MM.1S (cell line): Measurements from ENCODE around the gene TACC2.
"Not testable (repeated sequence)": the region's sequence is repeated elsewhere in the genome, so short reads cannot be mapped to it uniquely, and the experiment has no call there.

Source experiments
- DNase-seq: peaks from one replicate; pipeline ENCODE4 v3.0.0-alpha.2; 2015
- H2AFZ ChIP-seq: fragments of 300-600 bp; sonication (generic); 2 replicates; pipeline ENCODE4 v1.6.0; 2016; ENCODE audit warnings: antibody characterized with exemption, low read length
- H3F3A ChIP-seq: fragments of 300-600 bp; sonication (generic); 2 replicates; pipeline ENCODE4 v1.6.1; 2016; ENCODE audit warnings: mild to moderate bottlenecking, antibody characterized with exemption, low read length, moderate library complexity, mixed read lengths; ENCODE audit not compliant: insufficient read depth
- H3K27ac ChIP-seq: fragments of 300-600 bp; sonication (generic); 2 replicates; pipeline ENCODE4 v1.5.1; 2016; ENCODE audit warnings: mild to moderate bottlenecking, low read length
- H3K27me3 ChIP-seq: fragments of 300-600 bp; sonication (generic); replicated peaks from 2 replicates; pipeline ENCODE4 v1.6.0; 2016; ENCODE audit warnings: low read length; ENCODE audit not compliant: insufficient read depth
- H3K36me3 ChIP-seq: fragments of 300-600 bp; sonication (generic); replicated peaks from 2 replicates; pipeline ENCODE4 v1.6.1; 2016; ENCODE audit warnings: mild to moderate bottlenecking, low read length, mixed read lengths; ENCODE audit not compliant: insufficient read depth
- H3K4me1 ChIP-seq: fragments of 300-600 bp; sonication (generic); 2 replicates; pipeline ENCODE4 v1.6.1; 2016; ENCODE audit warnings: low read length, mixed read lengths
- H3K4me2 ChIP-seq: fragments of 300-600 bp; sonication (generic); 2 replicates; pipeline ENCODE4 v1.6.0; 2016; ENCODE audit warnings: low read depth, low read length
- H3K4me3 ChIP-seq: fragments of 300-600 bp; sonication (generic); 2 replicates; pipeline ENCODE4 v1.5.1; 2016; ENCODE audit warnings: low read length, mixed read lengths
- H3K79me2 ChIP-seq: fragments of 300-600 bp; sonication (generic); 2 replicates; pipeline ENCODE4 v1.6.1; 2016; ENCODE audit warnings: mixed run types, low read length, mixed read lengths
- H3K9ac ChIP-seq: fragments of 300-600 bp; sonication (generic); 2 replicates; pipeline ENCODE4 v1.6.1; 2016; ENCODE audit warnings: low read length, mixed read lengths
- H3K9me2 ChIP-seq: fragments of 300-600 bp; sonication (generic); replicated peaks from 2 replicates; pipeline ENCODE4 v1.6.1; 2016; ENCODE audit warnings: mild to moderate bottlenecking, low read length, mixed read lengths; ENCODE audit not compliant: insufficient read depth
- H3K9me3 ChIP-seq: fragments of 300-600 bp; sonication (generic); replicated peaks from 2 replicates; pipeline ENCODE4 v1.6.1; 2016; ENCODE audit warnings: mild to moderate bottlenecking, low read length, mixed read lengths; ENCODE audit not compliant: insufficient read depth
- H4K20me1 ChIP-seq: fragments of 300-600 bp; sonication (generic); 2 replicates; pipeline ENCODE4 v1.6.1; 2016; ENCODE audit warnings: mild to moderate bottlenecking, low read length, moderate library complexity, mixed read lengths; ENCODE audit not compliant: insufficient read depth
- EZH2 ChIP-seq: fragments of 300-600 bp; sonication (generic); optimal IDR thresholded peaks from 2 replicates; pipeline ENCODE3; 2017; ENCODE audit warnings: low read depth, mild to moderate bottlenecking, antibody characterized with exemption, low read length, mixed read lengths
- EZH2phosphoT487 ChIP-seq: fragments of 300-600 bp; sonication (generic); IDR thresholded peaks from 2 replicates; pipeline ENCODE4 v1.6.1; 2018; ENCODE audit warnings: antibody characterized with exemption, low read length
- TF ChIP-seq, protein P1 (sequence below): fragments of 300-600 bp; sonication (generic); IDR thresholded peaks from 2 replicates; pipeline ENCODE4 v1.5.1; 2016; ENCODE audit warnings: antibody characterized with exemption, low read length, mixed read lengths

Gene TACC2

DNA sequence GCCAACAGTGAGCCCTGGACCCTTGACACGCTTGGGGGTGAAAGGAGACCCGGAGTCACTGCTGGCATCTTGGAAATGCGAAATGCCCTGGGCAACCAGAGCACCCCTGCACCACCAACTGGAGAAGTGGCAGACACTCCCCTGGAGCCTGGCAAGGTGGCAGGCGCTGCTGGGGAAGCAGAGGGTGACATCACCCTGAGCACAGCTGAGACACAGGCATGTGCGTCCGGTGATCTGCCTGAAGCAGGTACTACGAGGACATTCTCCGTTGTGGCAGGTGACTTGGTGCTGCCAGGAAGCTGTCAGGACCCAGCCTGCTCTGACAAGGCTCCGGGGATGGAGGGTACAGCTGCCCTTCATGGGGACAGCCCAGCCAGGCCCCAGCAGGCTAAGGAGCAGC lies 98.5 kb downstream of the TACC2 start:
- no peak overlapping the region for H3K27ac ChIP-seq
- H3K4me3 ChIP-seq, result no peak overlapping the region
- DNase-seq, result no peak
- TF ChIP-seq EZH2, result no peak
- no peak for TF ChIP-seq EZH2phosphoT487
- TF ChIP-seq, protein P1, sequence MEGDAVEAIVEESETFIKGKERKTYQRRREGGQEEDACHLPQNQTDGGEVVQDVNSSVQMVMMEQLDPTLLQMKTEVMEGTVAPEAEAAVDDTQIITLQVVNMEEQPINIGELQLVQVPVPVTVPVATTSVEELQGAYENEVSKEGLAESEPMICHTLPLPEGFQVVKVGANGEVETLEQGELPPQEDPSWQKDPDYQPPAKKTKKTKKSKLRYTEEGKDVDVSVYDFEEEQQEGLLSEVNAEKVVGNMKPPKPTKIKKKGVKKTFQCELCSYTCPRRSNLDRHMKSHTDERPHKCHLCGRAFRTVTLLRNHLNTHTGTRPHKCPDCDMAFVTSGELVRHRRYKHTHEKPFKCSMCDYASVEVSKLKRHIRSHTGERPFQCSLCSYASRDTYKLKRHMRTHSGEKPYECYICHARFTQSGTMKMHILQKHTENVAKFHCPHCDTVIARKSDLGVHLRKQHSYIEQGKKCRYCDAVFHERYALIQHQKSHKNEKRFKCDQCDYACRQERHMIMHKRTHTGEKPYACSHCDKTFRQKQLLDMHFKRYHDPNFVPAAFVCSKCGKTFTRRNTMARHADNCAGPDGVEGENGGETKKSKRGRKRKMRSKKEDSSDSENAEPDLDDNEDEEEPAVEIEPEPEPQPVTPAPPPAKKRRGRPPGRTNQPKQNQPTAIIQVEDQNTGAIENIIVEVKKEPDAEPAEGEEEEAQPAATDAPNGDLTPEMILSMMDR, result no peak
- H3K79me2 ChIP-seq, result no peaks in the 10 kb centered on the region
- no peak overlapping the region for H2AFZ ChIP-seq
- H3K36me3 ChIP-seq, result no peaks in the 10 kb centered on the region
- H3K4me1 ChIP-seq, result no peaks in the 10 kb centered on the region
- H3K9me2 ChIP-seq, result no peaks in the 10 kb centered on the region
- no peak overlapping the region for H3K9ac ChIP-seq
- H3F3A ChIP-seq, result no peaks in the 10 kb centered on the region
- H4K20me1 ChIP-seq, result no peaks in the 10 kb centered on the region
- H3K9me3 ChIP-seq, result no peaks in the 10 kb centered on the region
- H3K4me2 ChIP-seq, result no peak overlapping the region
- no peaks in the 10 kb centered on the region for H3K27me3 ChIP-seq

DNA sequence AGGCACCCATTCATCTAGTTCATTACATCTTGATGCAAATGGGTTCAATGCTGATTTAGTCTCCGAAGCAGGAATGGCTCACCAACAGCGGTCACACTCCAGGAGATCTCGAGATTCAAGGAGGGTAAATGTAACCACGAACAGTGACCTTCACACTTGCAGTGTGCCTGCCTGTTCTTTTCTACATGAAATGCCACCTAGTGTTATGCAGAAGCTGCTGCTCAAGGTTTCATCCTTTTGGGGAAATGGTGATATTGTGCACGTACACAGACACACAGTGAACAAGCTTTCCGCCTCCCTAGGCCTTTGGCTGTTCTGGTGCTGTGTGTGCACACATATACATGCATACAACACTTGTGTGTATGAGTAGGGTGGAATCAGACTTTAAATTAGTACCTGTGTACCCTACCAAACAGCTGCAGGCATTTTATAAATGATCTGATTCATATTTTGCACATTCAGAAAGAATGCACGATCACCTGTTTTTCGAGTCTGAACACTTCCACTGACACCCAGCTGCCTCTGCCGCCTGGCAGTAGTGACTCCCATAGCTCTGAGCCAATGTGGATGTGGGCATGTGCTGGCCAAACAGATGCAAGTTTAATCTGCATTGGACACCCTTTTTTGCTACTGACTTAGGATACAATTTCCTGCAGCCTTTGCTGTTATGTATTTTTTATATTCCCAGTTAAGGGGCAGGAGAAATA lies 100.5 kb downstream of the TACC2 start:
- Histone ChIP-seq H3K4me2 (no peak overlapping the region), H3K4me3 (no peak overlapping the region), H3K27ac (no peak overlapping the region), H3K4me1 (no peaks in the 10 kb centered on the region), H3K9ac (no peak overlapping the region), H3K79me2 (no peaks in the 10 kb centered on the region), H3K27me3 (no peaks in the 10 kb centered on the region), H3F3A (no peaks in the 10 kb centered on the region), H4K20me1 (no peaks in the 10 kb centered on the region), H3K9me3 (no peaks in the 10 kb centered on the region), H3K36me3 (no peaks in the 10 kb centered on the region), H2AFZ (no peak overlapping the region), H3K9me2 (no peaks in the 10 kb centered on the region)
- no peak for TF ChIP-seq EZH2
- DNase-seq, result no peak

DNA sequence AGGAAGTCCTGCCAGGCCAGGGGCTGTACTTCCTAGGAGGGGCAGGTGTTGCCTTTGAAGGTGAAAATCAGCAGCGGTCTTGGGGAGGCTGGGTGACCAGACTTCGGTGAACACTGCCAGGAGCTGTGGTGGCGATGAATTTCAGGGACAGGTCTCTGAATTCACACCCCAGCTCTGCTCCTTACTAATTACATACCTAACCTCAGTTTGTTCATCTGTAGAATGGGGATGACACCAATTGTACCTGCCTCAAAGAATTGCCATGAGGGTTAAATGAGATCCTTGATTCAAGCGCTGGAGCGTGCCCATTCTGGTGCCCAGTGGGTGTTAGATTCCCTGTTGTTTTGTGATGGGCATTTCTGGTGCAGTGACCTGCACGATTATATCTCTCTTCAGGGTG lies 102.8 kb downstream of the TACC2 start:
- Histone ChIP-seq H3K27ac (no peak overlapping the region), H3K79me2 (no peaks in the 10 kb centered on the region), H3K4me3 (no peak overlapping the region), H3K4me1 (no peaks in the 10 kb centered on the region), H4K20me1 (no peaks in the 10 kb centered on the region), H3K9me2 (no peaks in the 10 kb centered on the region), H3K4me2 (no peak overlapping the region), H3K9me3 (no peaks in the 10 kb centered on the region), H3K36me3 (no peaks in the 10 kb centered on the region), H3K9ac (no peak overlapping the region), H3F3A (no peaks in the 10 kb centered on the region), H2AFZ (no peak overlapping the region), H3K27me3 (no peaks in the 10 kb centered on the region)
- TF ChIP-seq EZH2 (no peak), EZH2phosphoT487 (no peak)
- TF ChIP-seq, protein P1, result no peak
- DNase-seq, result no peak

DNA sequence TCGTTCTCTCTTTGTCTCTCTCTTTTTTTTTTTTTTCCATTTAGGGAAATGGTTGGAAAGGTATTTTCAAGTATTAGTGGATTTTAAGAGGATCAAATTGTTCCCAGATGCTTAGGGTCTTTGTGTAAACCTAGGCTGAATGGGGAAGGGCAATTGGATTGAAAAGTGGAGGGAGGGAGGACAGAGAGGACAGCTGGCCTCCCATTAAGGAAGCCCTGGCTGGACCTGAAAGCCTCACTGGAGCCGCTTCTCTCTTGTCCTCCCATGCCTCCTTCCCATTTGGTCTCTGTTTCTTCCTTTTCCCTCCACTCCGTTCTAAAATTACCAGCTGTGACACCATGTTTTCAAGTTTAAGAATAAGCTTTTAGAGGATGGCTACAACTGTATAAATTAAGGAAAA lies 104.1 kb downstream of the TACC2 start:
- no peak overlapping the region for H2AFZ ChIP-seq
- no peaks in the 10 kb centered on the region for H3K27me3 ChIP-seq
- no peak for DNase-seq
- no peak overlapping the region for H3K9ac ChIP-seq
- no peaks in the 10 kb centered on the region for H3K36me3 ChIP-seq
- no peaks in the 10 kb centered on the region for H3K79me2 ChIP-seq
- H3K27ac ChIP-seq, result no peak overlapping the region
- H4K20me1 ChIP-seq, result no peaks in the 10 kb centered on the region
- no peak for TF ChIP-seq EZH2
- no peak for TF ChIP-seq EZH2phosphoT487
- TF ChIP-seq, protein P1, result no peak
- no peaks in the 10 kb centered on the region for H3K4me1 ChIP-seq
- H3K4me2 ChIP-seq, result no peak overlapping the region
- H3F3A ChIP-seq, result no peaks in the 10 kb centered on the region
- no peaks in the 10 kb centered on the region for H3K9me3 ChIP-seq
- no peak overlapping the region for H3K4me3 ChIP-seq
- no peaks in the 10 kb centered on the region for H3K9me2 ChIP-seq

DNA sequence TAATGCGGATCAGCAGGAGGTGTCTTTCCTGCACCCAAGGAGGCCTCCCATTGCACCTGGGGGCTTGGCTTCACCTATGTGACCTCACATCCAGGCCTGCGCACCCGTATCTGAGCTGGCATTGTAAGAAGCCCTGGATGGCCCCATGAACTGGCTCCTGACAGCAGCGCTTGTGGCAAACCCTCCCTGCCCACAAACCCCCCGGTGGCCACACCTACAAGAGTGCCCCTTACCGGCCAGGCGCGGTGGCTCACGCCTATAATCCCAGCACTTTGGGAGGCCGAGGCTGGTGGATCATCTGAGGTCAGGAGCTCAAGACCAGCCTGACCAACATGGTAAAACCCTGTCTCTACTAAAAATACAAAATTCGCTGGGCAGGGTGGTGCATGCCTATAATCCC lies 107.2 kb downstream of the TACC2 start:
- not testable (repeated sequence) for H3K9ac ChIP-seq, H2AFZ ChIP-seq, H3K79me2 ChIP-seq, H3K9me2 ChIP-seq, H3K4me2 ChIP-seq, H3K27ac ChIP-seq, DNase-seq, H4K20me1 ChIP-seq, H3K9me3 ChIP-seq, H3K27me3 ChIP-seq, H3K4me3 ChIP-seq, H3K4me1 ChIP-seq, H3K36me3 ChIP-seq, H3F3A ChIP-seq
